ENCODE results near the gene MAN1A2.
A peak's percentile ranks its signal among the peaks of the same experiment; 100 is the strongest.

The MAN1A2 gene

DNA sequence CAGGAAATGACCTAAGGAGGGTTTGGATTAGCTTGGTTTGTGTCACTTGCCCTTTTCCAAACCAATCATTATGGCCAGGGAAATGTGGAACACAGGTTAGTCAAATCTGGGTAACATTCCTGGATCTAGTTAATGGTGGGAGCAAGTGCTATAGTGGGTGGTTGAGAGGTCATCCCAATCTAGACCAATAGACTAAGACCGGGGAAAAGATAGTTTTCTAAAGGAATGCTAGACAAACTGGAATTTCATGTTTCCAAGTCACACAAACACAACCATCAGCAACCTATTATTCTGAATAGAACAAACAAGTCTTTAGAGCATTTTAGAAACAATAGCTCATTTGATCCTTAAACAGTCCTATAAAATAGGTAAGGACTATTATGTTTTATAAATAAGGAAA is 4.3 kb upstream of the MAN1A2 start:
- DNase-seq, result no peak

DNA sequence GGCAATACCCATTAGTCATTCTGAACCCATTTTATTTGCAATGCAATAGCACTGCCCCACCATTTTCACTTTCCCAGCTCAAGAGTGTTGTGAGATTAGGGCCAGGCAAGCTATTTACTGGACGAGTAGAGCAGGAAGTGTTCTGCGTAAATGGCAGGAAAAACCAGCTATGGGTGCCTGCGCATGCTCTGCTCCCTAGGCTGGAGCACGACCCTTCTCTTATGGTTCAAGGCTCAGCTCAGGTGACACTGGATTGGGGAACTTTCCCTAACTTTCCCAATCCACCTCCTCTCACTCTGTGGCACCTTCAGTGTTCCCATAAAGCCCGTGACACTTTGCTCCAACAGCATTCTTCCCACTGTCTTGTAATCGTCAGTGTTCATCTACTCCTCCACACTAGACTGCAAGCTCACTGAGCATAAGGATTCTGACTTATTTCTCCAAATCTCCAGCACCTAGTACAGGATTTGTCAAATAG is 3.6 kb upstream of the MAN1A2 start:
- DNase-seq, result no peak

DNA sequence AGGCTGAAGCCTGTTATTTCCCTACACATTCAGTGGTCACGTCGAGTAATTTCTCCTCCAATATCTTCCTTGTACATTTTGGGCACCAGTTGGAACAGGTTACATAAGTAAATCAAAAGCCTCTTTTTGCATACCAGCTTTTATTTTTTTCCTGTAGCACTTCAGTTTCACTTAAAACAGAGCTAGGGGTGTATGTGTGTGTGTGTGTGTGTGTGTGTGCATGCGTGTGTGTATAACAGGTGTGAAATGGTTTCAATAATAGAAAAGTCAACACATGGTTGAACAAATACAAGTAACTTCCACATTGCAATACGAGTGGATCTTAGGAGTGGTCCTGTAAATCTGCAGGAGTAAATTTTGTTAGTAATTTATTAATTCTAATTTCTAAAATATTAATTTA is 3.0 kb upstream of the MAN1A2 start:
- DNase-seq, result no peak

DNA sequence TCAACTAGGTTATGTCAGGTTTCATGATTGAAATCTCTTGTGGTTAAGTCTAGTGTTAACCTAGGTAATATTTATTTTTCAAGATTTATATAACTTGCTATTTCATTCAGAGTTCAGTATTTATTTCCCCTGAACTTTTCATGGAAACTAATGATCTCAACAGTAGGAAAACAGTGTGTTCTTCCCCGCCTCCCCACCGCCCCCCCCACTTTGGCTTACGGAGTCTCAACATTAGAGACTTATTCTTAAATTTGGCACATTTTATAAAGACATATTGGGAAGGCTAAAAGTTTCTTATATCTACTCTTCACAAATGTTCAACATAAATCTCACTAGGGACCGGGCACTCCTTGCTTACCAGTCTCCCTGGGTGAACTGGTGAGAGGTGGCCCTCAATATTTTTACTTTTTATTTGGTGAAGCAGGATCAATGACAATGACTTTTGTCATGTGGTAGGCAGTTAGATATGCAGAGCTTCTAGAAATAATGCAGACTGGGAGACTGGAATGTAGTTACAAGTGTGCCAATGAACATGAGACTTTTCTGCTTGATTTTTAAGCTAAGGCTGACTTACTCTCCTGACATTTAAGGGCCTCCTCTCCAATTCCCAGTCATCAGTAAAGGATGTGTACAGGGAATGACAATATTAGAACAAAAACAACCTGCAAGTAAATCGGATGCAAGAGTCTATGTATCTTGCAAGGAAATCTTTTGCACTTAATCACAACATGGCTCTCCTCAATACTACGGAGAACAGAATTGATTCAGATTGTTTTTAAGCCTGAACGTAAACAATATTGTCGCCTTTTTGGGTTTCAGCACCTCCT is 1.7 kb upstream of the MAN1A2 start:
- DNase-seq, result no peak

DNA sequence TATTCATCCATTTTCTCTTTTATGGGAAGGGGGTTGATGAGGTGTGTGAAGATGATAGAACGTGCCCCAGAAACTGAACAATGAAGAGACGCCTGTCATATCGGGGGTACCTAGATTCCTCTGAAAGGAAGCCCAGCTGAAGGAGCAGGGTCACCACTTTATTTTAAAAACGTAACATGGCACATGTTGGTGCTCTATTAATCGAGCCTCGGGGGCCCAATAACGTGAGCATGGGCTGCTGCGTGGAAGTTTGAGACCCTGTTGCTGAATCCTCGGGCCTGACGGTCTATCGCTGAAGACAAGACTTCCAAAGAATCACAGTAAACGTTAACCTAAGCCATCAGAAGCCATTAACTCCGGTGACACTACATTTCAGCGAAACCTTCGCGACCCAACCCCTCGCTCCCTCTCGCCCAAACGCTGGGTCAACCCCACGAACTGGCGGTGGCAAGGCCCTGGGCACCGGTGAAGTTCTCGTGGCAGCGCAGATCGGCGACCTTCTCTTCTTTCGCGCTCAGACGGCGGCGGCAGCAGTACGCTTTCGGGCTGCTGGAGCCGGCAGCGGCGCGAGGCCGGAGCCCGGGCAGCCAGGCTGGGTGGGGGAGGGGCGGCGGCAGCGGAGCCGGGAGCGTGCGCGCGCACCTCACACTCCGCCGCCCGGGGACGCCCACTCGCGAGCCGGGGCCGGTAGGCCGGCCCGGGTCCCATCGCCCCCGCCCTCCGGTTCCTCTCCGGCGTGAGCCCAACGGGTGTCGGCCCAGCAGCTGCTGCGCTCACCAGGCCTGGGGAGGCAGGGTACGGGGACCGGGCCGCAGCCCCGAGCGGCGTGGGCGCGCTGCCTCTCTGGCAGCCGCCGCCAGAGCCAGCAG is 838 bp upstream of the MAN1A2 start:
- peak; percentile 81 to 87 for DNase-seq

DNA sequence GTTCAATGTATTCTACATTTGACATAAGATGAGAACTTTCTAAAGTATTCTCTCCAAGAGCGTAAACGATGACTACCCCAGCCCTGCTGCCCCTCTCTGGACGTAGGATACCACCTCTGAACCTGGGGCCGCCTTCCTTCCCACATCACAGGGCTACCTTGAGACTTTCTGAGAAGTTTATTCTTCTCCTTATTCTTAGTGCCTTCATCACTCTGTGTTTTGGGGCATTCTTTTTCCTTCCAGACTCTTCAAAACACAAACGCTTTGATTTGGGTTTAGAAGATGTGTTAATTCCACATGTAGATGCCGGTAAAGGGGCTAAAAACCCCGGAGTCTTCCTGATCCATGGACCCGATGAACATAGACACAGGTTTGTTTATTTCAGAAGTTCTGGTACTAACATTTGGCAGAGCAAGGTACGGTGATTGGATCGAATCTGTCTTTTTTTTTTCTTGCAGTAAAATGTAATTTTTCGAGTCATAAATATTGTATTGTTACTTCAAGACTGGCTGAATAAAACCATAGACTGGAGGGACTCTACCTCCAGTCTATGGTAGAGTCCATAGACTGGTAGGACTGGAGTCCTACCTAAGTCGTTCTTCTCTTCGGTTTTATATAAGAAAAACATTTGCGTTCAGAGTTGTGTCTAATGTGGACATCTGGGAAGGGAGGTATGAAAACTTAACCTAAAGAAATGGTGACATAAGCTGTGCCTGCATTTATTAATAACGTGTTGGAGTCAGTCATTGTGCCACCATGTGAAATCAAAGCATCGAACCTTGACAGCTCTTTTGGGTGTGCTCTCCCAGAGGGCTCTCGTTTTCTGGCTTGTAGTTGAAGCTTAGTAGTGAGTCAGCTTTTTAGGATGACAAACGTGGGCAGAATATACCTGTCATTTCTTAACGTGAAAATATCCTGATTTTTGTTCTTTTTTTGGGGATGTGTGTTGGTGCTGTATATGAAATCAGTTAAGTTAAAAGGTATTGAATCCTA is 1.2 kb downstream of the MAN1A2 start:
- DNase-seq, result no peak

DNA sequence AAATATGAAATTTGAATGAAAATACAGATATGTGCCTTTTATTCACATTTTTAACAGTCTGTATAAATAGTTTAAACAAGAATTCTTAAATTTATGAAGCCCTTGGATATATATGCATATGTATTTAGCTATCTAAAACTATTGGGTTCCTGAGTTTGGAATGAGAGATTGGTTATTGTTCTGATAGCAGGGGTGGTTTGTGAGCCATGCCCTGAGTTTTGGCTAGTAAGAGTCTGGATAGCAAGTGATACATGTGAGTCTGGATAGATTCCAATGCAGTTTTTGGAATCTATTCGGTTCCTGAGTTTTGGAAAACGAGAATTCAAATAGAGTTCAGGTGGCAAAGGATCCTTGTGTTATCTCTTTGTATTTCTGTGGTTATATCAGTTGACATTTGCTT is 2.8 kb downstream of the MAN1A2 start:
- DNase-seq, result no peak

DNA sequence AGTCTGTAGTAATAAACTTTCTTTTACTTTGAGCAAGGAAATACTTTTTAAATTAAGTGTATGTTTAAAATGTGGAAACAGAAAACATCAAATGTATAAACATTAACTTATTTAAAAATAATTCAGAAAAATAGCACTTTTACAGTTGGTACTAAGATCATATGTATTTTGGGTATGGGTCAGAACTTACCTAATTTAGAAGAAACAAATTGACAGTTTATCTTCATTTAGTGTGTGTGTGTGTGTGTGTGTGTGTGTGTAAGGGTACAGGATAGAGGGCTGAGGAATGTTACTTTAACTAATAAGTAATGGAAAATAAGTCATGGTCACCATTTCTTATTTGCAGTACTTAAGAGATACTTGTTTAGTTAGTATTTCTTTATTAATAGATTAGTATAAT is 3.3 kb downstream of the MAN1A2 start:
- DNase-seq, result no peak

DNA sequence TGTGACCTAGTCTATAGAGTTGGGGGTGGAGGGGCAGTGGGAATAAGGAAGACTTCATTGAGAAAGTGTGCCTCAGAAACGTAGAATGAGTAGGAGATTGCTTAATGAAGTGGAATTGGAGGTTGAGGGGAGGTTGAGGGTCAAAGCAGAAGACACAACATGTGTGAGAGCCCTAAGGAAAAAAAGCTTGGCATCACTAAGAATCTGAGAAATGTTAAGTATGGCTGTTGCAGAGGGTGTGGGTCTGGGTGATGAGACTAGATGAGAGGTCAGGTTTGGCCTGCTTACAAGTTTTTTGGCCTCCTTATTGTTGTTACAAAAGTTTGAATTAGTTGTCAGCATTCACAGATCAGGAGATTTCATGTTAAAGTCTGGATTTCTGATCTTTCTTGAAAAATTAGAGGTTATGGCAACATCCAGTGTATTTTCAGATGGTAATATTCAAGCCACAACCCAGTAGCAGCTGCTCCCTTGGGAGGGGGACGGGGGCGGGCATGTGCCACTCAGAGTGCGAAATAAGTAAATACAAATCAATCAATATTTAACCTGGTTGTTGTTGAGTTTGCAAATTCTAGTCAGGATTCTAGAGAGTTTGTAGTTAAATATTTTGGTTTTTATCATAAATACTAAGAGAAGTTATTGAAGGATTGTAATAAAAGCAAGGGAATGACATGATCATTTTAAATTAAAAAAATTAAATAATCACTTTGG is 4.3 kb downstream of the MAN1A2 start:
- DNase-seq, result no peak

DNA sequence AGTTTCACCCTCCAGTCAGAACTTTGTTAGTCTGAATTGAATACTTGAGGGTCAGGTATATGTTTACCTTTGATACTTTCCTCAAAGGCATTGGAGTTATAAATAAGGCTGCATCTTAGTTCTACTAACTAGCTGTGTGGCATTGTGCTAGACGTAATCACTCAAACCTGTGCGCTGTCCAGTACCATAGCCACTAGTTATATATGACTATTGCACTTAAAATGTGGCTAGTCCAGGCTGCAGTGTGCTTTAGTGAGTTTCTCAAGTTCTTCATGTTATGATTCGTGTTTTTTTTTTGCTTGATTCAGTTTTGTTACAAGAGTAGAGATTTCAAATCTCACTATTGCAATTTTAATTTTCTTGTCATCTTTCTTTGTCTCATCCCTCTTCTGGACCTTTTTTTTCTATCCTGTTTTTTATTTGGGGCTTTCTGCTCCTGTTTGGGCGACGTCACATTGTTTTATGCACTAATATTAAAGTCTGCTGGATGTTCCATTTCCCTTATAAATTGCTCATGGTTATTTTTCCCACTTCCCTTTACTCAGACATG is 5.7 kb downstream of the MAN1A2 start:
- no peak for DNase-seq

DNA sequence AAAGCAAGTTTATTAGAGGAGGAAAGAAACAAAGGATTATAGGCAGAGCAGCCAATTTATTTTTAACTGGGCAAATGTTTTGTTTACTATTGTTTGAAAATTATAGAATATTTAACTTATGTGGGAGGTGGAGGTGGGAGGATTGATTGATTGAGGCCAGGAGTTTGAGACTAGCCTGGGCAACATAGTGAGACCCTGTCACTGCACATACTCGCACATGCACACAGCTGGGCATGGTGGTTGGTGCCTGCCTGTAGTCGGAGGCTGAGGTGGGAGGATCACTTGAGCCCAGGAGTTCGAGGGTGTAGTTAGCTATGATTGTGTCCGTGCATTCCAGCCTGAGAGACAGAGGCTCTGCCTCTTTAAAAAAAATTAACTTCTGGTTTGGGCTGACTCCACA is 6.7 kb downstream of the MAN1A2 start:
- DNase-seq, result no peak

DNA sequence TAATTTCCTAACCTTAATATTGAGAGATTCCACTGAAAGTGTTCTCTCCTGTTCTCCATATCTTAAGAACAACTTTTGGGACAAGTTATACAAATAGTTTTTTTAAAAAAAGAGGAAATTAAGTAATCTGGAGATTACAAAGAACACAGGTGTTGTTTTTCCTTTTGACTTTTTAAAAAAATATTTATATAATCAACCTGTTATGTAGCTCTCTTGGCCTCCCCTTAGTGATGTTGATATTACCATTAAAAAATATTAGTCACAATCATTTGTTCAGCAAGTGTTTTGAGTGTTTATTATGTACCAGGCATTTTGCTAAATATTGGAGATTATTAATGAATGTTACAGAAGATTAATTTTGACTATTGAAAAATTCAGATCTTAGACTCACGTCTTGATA is 8.1 kb downstream of the MAN1A2 start:
- DNase-seq, result no peak

DNA sequence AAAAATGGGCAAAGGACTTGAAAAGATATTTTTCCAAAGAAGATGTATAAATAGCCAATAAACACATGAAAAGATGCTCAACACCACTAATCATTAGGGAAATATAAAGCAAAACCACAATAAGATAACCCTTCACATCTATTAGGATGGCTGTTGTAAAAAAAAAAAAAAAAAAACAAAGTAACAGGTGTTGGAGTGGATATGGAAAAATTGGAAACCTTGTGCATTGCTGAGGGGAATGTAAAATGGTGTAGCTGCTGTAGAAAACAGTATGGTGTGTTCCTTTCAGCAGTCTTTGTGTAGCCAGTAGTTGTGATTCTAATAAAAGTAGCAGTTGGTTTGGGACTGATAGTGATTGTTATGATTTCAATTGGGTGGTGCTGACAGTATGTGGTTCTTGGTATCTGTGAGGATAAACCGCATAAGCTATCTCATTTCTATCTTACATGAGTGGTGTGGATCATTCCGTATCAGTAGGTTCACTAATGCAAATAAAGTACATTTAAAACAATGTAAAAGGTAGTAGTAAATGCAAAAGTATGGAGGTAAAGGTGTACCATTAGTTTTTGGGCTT is 19.9 kb downstream of the MAN1A2 start:
- DNase-seq, result no peak

DNA sequence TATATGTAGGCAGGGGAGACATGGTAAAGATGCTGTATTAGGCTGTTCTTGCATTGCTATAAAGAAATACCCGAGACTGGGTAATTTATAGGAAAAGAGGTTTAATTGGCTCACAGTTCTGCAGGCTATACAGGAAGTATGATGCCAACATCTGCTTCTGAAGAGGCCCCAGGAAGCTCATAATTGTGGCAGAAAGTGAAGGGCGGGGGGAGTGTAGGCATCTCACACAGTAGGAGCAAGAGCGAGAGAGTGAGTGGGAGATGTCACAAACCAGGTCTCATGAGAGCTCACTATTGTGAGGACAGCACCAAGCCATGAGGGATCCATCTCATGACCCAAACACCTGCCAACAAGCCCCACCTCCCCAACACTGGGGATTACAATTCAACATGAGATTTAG is 21.1 kb downstream of the MAN1A2 start:
- DNase-seq, result no peak

DNA sequence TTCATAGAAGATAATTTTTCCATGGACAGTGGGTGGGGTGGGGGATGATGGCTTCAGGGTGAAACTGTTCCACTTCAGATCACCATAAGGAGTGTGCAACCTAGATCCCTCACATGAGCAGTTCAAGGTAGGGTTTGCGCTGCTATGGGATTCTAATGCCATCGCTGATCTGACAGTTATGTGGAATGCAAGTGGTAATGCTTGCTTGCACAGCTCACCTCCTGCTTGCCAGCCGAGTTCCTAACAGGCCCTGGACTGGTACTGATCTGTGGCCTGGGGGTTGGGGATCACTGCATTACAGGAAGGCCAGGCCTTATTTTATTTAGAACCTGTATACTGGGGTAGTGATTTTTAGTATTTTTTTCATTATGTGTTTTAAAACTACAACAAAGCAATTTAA is 22.0 kb downstream of the MAN1A2 start:
- DNase-seq, result no peak

DNA sequence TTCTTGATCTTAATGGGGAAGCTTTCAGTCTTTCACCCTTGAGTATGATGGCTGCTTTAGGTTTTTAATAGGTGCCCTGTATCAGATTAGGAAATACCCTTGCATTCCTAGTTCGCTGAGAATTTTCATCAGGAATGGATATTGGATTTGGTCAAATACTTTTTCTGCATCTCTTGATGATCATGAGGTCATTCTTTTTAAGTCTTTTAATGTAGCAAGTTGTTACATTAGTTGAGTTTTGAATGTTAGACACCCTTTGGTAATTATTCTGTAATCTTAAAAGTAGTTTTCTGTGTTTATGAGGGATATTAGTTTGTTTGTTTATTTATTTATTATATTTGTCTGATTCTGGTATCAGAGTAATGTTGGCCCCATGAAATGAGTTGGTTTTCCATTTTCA is 22.5 kb downstream of the MAN1A2 start:
- DNase-seq, result no peak

DNA sequence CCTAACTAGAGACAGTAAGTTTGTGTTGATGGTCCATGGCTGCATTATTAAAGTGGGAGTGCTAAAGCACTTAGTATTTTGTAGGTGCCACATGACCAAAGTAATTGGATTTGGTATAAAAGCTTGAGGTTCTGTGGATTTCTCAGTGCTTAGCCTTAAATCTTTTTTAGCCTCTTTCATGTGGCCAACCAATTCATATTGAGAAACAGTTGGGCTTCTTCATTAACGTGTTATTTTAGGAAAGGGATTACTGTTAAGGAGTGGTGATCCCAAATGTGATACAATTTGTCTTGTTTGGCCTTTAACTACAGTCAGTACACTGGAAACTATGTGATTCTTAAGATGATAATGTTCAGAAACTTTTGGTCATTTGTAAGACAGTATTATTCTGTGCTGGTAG is 25.5 kb downstream of the MAN1A2 start:
- DNase-seq, result no peak

DNA sequence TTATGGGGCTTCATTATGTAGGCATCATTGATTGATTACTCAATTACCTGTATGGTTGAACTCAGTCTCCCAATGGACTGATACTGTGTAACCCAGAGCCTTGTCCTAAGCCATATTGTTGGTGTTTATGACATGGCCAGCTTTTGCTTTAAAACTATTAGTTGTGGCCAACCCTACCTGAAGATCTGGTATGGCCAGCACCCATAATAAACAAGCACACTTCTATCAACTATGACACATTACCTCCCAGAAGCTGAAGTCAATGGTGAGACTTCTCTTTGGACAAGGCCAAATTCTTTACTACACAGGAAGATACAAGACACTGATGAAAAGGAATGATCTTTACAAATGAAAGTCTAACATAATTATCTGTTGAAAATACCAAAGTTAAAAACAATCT is 28.8 kb downstream of the MAN1A2 start:
- no peak for DNase-seq

DNA sequence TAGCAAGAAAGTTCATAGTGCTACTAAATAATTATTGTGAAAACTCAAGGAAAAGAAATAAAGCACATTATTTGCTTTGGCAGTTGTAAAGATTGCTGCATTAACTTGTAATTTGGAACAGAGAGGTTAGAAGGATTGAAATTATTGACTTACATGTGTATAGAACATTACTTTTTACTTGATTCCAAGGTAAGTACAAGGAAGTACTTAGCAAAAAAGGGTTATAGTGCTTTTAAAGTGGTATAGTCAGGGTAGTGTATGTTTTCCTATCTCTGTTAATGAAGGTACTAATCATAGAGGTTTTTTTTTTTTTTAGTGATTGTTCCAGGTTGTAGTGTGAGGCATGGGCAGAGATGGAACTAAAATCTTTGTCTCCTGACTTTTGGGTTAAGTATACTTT is 29.4 kb downstream of the MAN1A2 start:
- DNase-seq, result no peak

DNA sequence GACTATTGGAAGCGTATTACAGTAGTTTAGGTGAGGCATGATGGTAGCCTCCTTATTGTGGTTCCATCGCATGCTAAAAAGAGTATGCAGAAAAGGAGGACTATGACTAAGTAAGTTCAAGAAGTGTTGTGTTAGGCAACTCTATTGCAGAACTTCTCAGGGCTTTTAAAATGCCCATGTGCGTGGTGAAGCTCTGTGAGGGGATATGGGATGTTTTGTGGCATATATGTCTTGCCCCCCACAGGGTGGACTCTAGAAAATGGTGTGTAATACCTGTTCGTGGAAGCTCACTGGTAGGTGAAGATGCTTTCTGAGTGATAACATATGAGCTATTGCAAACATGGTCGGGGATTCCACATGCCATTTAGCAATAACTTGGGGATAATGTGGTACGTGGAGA is 31.7 kb downstream of the MAN1A2 start:
- no peak for DNase-seq

DNA sequence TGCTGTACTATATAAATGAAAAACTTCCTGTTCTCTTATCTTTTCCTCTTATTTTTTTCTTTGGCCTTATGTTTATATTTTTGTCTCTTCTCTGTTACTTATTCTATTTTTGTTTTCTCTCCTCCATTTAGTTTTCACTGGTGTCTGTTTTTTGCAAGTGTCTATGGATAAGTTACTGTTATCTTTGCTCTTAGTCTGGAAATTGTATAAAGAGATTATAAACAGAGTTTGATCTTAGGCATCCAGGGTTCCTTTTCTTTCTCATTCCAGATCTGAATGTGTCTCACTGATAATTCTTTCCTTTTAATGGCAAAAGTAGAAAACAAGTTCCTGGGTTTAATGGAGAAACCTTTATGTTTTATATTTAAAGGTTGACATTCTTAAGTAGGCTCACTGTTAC is 34.5 kb downstream of the MAN1A2 start:
- no peak for DNase-seq

DNA sequence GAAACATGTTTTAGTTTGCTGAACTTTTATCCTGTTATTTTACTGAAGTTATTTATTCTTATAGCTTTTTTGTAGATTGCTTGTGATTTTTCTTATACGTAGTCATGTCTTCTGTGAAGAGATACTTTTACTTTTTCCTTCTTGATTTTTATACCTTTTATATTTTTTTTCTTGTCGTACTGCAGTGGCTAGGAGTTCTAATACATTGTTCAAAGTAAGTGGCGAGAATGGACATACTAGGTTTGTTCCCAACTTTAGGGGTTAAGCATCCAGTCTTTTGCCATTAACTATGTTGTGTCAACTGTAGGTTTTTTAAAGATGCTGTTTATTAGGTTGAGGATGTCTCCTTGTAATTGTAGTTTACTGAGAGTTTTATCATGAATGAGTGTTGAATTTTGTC is 36.3 kb downstream of the MAN1A2 start:
- no peak for DNase-seq

Data from stimulated activated CD4-positive, alpha-beta T cell treated with anti-CD3 and anti-CD28 coated beads, Interleukin-2, amount 100 ng/mL, for 24 hours (primary cell).